Calu3 (cell line): ENCODE measurements around the gene PSMB7. TPM values are rescaled to one million over a fixed set of nuclear protein-coding genes. Genes with fewer than 3 reads are reported as not detected.

ENCODE experiments used
- BruUV-seq: library from RNA; stranded (reverse); fragments of 400-500 nt; replicated peaks from 2 replicates; lab custom pipeline; 2021; lab: Mats Ljungman, UMichigan
- CTCF ChIA-PET: fragments of 300-600 bp; sonication (Branson Sonifier 250); formaldehyde crosslinking; loops from one replicate; lab custom pipeline; 2022; ENCODE audit warnings: antibody characterized with exemption; lab: Charles Lee
- DNase-seq: peaks from one replicate; pipeline ENCODE4 v3.0.0; 2022
- H3K27ac Mint-ChIP-seq: one replicate; pipeline ENCODE4 v1.8.0; 2022; ENCODE audit warnings: mixed read lengths; ENCODE audit not compliant: unreplicated experiment
- H3K27me3 Mint-ChIP-seq: one replicate; pipeline ENCODE4 v1.8.0; 2022; ENCODE audit warnings: mixed read lengths; ENCODE audit not compliant: unreplicated experiment
- H3K36me3 Mint-ChIP-seq: one replicate; pipeline ENCODE4 v1.8.0; 2022; ENCODE audit warnings: mild to moderate bottlenecking, moderate library complexity, mixed read lengths; ENCODE audit not compliant: insufficient read depth, unreplicated experiment
- H3K4me1 Mint-ChIP-seq: one replicate; pipeline ENCODE4 v1.8.0; 2022; ENCODE audit warnings: mild to moderate bottlenecking, low read depth, mixed read lengths; ENCODE audit not compliant: unreplicated experiment
- H3K4me3 Mint-ChIP-seq: one replicate; pipeline ENCODE4 v1.8.0; 2022; ENCODE audit warnings: mild to moderate bottlenecking, low read depth, moderate library complexity, mixed read lengths; ENCODE audit not compliant: unreplicated experiment
- H3K9me3 Mint-ChIP-seq: one replicate; pipeline ENCODE4 v1.8.0; 2022; ENCODE audit warnings: low read depth, mixed read lengths; ENCODE audit not compliant: unreplicated experiment
- CTCF ChIP-seq: fragments of 200-600 bp; IDR thresholded peaks from one replicate; pipeline ENCODE4 v1.8.0; 2022; ENCODE audit warnings: antibody characterized with exemption; ENCODE audit not compliant: unreplicated experiment
- intact Hi-C: fragments of 100-400 bp; cut with micrococcal nuclease; formaldehyde crosslinking; loops from one replicate; pipeline ENCODE4 v1.10.0; 2022; ENCODE audit not compliant: unreplicated experiment
- total RNA-seq: library from RNA; stranded (reverse); gene quantifications from 2 replicates; pipeline ENCODE4 v1.2.3, GENCODE V29; 2022

The PSMB7 gene
- total RNA-seq, 1 experiment from 2014 or later = 137 TPM

GRCh38 chr9:124450931-124451661, 35.9 kb upstream of the PSMB7 start:
- no TSS peak for BruUV-seq
- Mint-ChIP-seq H3K4me3 (no peak overlapping the region), H3K36me3 (no peaks in the 10 kb centered on the region), H3K9me3 (no peaks in the 10 kb centered on the region), H3K4me1 (peaks cover 7% of the 10 kb centered on the region), H3K27me3 (peaks cover under 1% of the 10 kb centered on the region), H3K27ac (no peak overlapping the region)
- no peak for DNase-seq
- intact Hi-C loops = no loop called here
- CTCF ChIA-PET = no interaction called here
- no peak for TF ChIP-seq CTCF

DNA sequence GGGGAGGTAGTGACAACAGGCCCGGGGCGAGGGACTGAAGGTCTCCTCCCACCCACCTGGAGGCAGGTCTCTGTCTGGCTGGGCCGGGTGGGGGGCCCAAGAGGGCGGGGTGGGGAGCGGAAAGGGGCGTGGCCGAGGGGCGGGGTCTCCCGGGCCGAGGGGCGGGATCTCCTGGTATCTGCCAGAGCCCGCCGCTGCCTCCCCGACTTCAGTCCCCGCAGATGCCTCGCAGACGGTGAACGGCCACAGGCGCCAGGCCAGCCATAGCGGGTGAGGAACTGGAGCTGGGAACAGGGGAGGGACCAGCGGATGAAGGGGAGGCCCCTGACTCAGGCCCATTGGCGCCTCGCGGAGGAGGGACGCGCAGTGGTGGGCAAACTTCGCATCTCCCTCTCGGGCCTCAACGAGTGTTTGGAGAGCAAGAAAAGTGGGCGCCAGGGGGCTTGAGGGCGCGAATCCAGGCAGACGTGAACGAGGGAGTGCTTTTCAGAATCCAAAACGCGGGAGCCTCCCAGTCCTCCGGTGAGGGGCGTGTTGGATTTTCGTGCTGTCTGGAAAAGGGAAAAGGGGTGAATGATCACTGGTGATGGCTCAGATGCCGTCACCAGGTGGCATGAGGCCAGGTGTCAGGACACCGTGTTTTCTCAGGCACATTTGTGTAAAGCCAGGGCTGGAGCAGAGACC, 35.1 kb upstream of the PSMB7 start, which contains the start of gene ADGRD2:
Gene ADGRD2 (plus strand): TSS at position 211 of the 684 bp plus-strand sequence. CDS start 1,216 bp downstream, outside the sequence.
- TF ChIP-seq CTCF = no peak
- BruUV-seq = no TSS peak
- no peak for DNase-seq
- Mint-ChIP-seq H3K36me3 (no peaks in the 10 kb centered on the region), H3K9me3 (no peaks in the 10 kb centered on the region), H3K27ac (no peak within 1 kb of the TSS), H3K4me3 (no peak within 1 kb of the TSS), H3K4me1 (peaks cover 7% of the 10 kb centered on the region), H3K27me3 (no peaks in the 10 kb centered on the region)
- CTCF ChIA-PET = no interaction called here
- intact Hi-C loops = no loop called here

DNA sequence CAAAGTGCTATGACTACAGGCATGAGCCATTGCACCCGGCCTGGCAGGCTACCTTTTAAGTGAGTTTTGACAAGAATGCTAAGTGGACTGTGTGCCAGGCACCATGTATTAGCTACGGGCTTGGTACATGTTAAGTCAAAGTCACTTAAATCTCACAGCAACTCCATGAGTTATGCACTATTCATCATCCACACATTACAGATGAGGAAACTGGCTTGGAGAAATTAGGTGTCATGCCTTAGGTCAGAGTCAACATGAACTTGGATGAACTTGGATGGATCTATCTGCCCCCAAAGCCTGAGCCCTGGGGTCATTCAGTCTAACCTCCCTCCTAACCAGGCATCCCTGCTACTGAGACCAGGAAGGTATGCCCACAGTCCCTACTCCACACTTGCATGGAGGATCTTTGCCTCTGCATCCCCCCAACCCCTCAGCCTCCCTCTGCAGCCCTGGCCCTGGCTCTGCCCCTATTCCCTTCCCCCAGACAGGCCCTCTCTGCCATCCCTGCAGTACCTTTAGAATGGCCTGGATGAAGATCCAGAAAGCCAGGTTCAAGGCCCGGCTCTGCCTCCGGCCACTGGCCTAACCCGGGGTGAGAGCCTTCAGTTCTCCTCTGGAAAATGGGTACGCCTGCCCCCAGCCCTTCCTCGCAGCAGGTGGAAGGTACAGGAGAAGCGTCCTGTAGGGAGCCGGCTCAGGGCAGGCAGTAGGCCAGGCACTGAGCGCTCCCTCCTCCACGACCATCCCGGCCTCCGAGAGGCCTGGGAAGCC, 34.3 kb upstream of the PSMB7 start:
- intact Hi-C loops = no loop called here
- Mint-ChIP-seq H3K4me3 (no peak overlapping the region), H3K4me1 (peaks cover 7% of the 10 kb centered on the region), H3K36me3 (no peaks in the 10 kb centered on the region), H3K9me3 (no peaks in the 10 kb centered on the region), H3K27me3 (no peaks in the 10 kb centered on the region), H3K27ac (no peak overlapping the region)
- no peak for TF ChIP-seq CTCF
- CTCF ChIA-PET = no interaction called here
- BruUV-seq = no TSS peak
- DNase-seq = no peak

GRCh38 chr9:124448019-124448418, 32.8 kb upstream of the PSMB7 start:
- no TSS peak for BruUV-seq
- no peak for TF ChIP-seq CTCF
- no peak for DNase-seq
- H3K9me3 Mint-ChIP-seq = no peaks in the 10 kb centered on the region
- peaks cover 7% of the 10 kb centered on the region for H3K4me1 Mint-ChIP-seq
- CTCF ChIA-PET = interaction anchor here (0.6 kb wide), 1 partner anchor 515 kb away, joined by 3 read pairs; no protein-coding TSS in a partner anchor
- H3K36me3 Mint-ChIP-seq = no peaks in the 10 kb centered on the region
- no peak overlapping the region for H3K4me3 Mint-ChIP-seq
- H3K27ac Mint-ChIP-seq = no peak overlapping the region
- intact Hi-C loops = no loop called here
- H3K27me3 Mint-ChIP-seq = no peaks in the 10 kb centered on the region
